Measurements from ENCODE around the gene OR9Q1.
"Not testable (repeated sequence)": the region's sequence is repeated elsewhere in the genome, so short reads cannot be mapped to it uniquely, and the experiment has no call there.

Gene OR9Q1

GRCh38 chr11:57999523-57999922 is 24.2 kb upstream of the OR9Q1 start:
- not testable (repeated sequence) for H3K27me3 ChIP-seq (ENCODE audit: control insufficient read depth in 2 of 2, insufficient read depth in 2 of 2, low read length in 2 of 2); H3K27ac ChIP-seq (ENCODE audit: low read depth in 2 of 2, low read length in 2 of 2); H3K36me3 ChIP-seq (ENCODE audit: control insufficient read depth in 2 of 2, insufficient read depth in 2 of 2, low read length in 2 of 2); H3K9me3 ChIP-seq (ENCODE audit: control insufficient read depth in 2 of 2, low read length in 2 of 2); H3K9ac ChIP-seq (ENCODE audit: low read depth in 1 of 2, low read length in 2 of 2); H3K4me3 ChIP-seq (ENCODE audit: low read length in 2 of 2); H3K4me1 ChIP-seq (ENCODE audit: control insufficient read depth in 2 of 2, insufficient read depth in 2 of 2, low read length in 2 of 2)

GRCh38 chr11:58000021-58000420 is 23.7 kb upstream of the OR9Q1 start:
- not testable (repeated sequence) for H3K9ac ChIP-seq (ENCODE audit: low read depth in 1 of 2, low read length in 2 of 2); H3K36me3 ChIP-seq (ENCODE audit: control insufficient read depth in 2 of 2, insufficient read depth in 2 of 2, low read length in 2 of 2); H3K9me3 ChIP-seq (ENCODE audit: control insufficient read depth in 2 of 2, low read length in 2 of 2); H3K4me1 ChIP-seq (ENCODE audit: control insufficient read depth in 2 of 2, insufficient read depth in 2 of 2, low read length in 2 of 2); H3K4me3 ChIP-seq (ENCODE audit: low read length in 2 of 2); H3K27me3 ChIP-seq (ENCODE audit: control insufficient read depth in 2 of 2, insufficient read depth in 2 of 2, low read length in 2 of 2); H3K27ac ChIP-seq (ENCODE audit: low read depth in 2 of 2, low read length in 2 of 2)

GRCh38 chr11:58000699-58001098 is 23.0 kb upstream of the OR9Q1 start:
- H3K4me3 ChIP-seq (ENCODE audit: low read length in 2 of 2): no peak overlapping the region
- no peaks in the 10 kb centered on the region for H3K36me3 ChIP-seq (ENCODE audit: control insufficient read depth in 2 of 2, insufficient read depth in 2 of 2, low read length in 2 of 2)
- no peak overlapping the region for H3K9ac ChIP-seq (ENCODE audit: low read depth in 1 of 2, low read length in 2 of 2)
- H3K9me3 ChIP-seq (ENCODE audit: control insufficient read depth in 2 of 2, low read length in 2 of 2): no peaks in the 10 kb centered on the region
- H3K4me1 ChIP-seq (ENCODE audit: control insufficient read depth in 2 of 2, insufficient read depth in 2 of 2, low read length in 2 of 2): no peaks in the 10 kb centered on the region
- H3K27me3 ChIP-seq (ENCODE audit: control insufficient read depth in 2 of 2, insufficient read depth in 2 of 2, low read length in 2 of 2): no peaks in the 10 kb centered on the region
- no peak overlapping the region for H3K27ac ChIP-seq (ENCODE audit: low read depth in 2 of 2, low read length in 2 of 2)

GRCh38 chr11:58003036-58003435 is 20.6 kb upstream of the OR9Q1 start:
- H3K27ac ChIP-seq (ENCODE audit: low read depth in 2 of 2, low read length in 2 of 2): no peak overlapping the region
- no peaks in the 10 kb centered on the region for H3K27me3 ChIP-seq (ENCODE audit: control insufficient read depth in 2 of 2, insufficient read depth in 2 of 2, low read length in 2 of 2)
- H3K4me3 ChIP-seq (ENCODE audit: low read length in 2 of 2): no peak overlapping the region
- H3K9me3 ChIP-seq (ENCODE audit: control insufficient read depth in 2 of 2, low read length in 2 of 2): no peaks in the 10 kb centered on the region
- H3K9ac ChIP-seq (ENCODE audit: low read depth in 1 of 2, low read length in 2 of 2): no peak overlapping the region
- no peaks in the 10 kb centered on the region for H3K4me1 ChIP-seq (ENCODE audit: control insufficient read depth in 2 of 2, insufficient read depth in 2 of 2, low read length in 2 of 2)
- no peaks in the 10 kb centered on the region for H3K36me3 ChIP-seq (ENCODE audit: control insufficient read depth in 2 of 2, insufficient read depth in 2 of 2, low read length in 2 of 2)

- no peaks in the 10 kb centered on the region for H3K4me1 ChIP-seq (ENCODE audit: control insufficient read depth in 2 of 2, insufficient read depth in 2 of 2, low read length in 2 of 2)
- H3K9me3 ChIP-seq (ENCODE audit: control insufficient read depth in 2 of 2, low read length in 2 of 2): no peaks in the 10 kb centered on the region
- no peak overlapping the region for H3K27ac ChIP-seq (ENCODE audit: low read depth in 2 of 2, low read length in 2 of 2)
- H3K4me3 ChIP-seq (ENCODE audit: low read length in 2 of 2): no peak overlapping the region
- no peaks in the 10 kb centered on the region for H3K27me3 ChIP-seq (ENCODE audit: control insufficient read depth in 2 of 2, insufficient read depth in 2 of 2, low read length in 2 of 2)
- H3K36me3 ChIP-seq (ENCODE audit: control insufficient read depth in 2 of 2, insufficient read depth in 2 of 2, low read length in 2 of 2): no peaks in the 10 kb centered on the region
- H3K9ac ChIP-seq (ENCODE audit: low read depth in 1 of 2, low read length in 2 of 2): no peak overlapping the region
Measured at GRCh38 chr11:58003591-58003990, 20.1 kb upstream of the OR9Q1 start.

- Histone ChIP-seq H3K4me3 (ENCODE audit: low read length in 2 of 2) (no peak overlapping the region), H3K4me1 (ENCODE audit: control insufficient read depth in 2 of 2, insufficient read depth in 2 of 2, low read length in 2 of 2) (no peaks in the 10 kb centered on the region), H3K27me3 (ENCODE audit: control insufficient read depth in 2 of 2, insufficient read depth in 2 of 2, low read length in 2 of 2) (no peaks in the 10 kb centered on the region), H3K36me3 (ENCODE audit: control insufficient read depth in 2 of 2, insufficient read depth in 2 of 2, low read length in 2 of 2) (no peaks in the 10 kb centered on the region), H3K9me3 (ENCODE audit: control insufficient read depth in 2 of 2, low read length in 2 of 2) (no peaks in the 10 kb centered on the region), H3K9ac (ENCODE audit: low read depth in 1 of 2, low read length in 2 of 2) (no peak overlapping the region), H3K27ac (ENCODE audit: low read depth in 2 of 2, low read length in 2 of 2) (no peak overlapping the region)
Measured at GRCh38 chr11:58004664-58005063, 19.0 kb upstream of the OR9Q1 start.

GRCh38 chr11:58006940-58007339 is 16.7 kb upstream of the OR9Q1 start:
- Histone ChIP-seq H3K27ac (ENCODE audit: low read depth in 2 of 2, low read length in 2 of 2) (no peak overlapping the region), H3K36me3 (ENCODE audit: control insufficient read depth in 2 of 2, insufficient read depth in 2 of 2, low read length in 2 of 2) (no peaks in the 10 kb centered on the region)

GRCh38 chr11:58011771-58012170 is 11.9 kb upstream of the OR9Q1 start:
- H3K9me3 ChIP-seq (ENCODE audit: control insufficient read depth in 2 of 2, low read length in 2 of 2): no peaks in the 10 kb centered on the region
- H3K27me3 ChIP-seq (ENCODE audit: control insufficient read depth in 2 of 2, insufficient read depth in 2 of 2, low read length in 2 of 2): no peaks in the 10 kb centered on the region
- no peaks in the 10 kb centered on the region for H3K4me1 ChIP-seq (ENCODE audit: control insufficient read depth in 2 of 2, insufficient read depth in 2 of 2, low read length in 2 of 2)
- H3K4me3 ChIP-seq (ENCODE audit: low read length in 2 of 2): no peak overlapping the region
- H3K9ac ChIP-seq (ENCODE audit: low read depth in 1 of 2, low read length in 2 of 2): no peak overlapping the region
- no peaks in the 10 kb centered on the region for H3K36me3 ChIP-seq (ENCODE audit: control insufficient read depth in 2 of 2, insufficient read depth in 2 of 2, low read length in 2 of 2)
- H3K27ac ChIP-seq (ENCODE audit: low read depth in 2 of 2, low read length in 2 of 2): no peak overlapping the region

More at GRCh38 chr11:58006940-58007339, 16.7 kb upstream of the OR9Q1 start:
- Histone ChIP-seq H3K9ac (ENCODE audit: low read depth in 1 of 2, low read length in 2 of 2) (no peak overlapping the region), H3K4me3 (ENCODE audit: low read length in 2 of 2) (no peak overlapping the region), H3K4me1 (ENCODE audit: control insufficient read depth in 2 of 2, insufficient read depth in 2 of 2, low read length in 2 of 2) (no peaks in the 10 kb centered on the region), H3K9me3 (ENCODE audit: control insufficient read depth in 2 of 2, low read length in 2 of 2) (no peaks in the 10 kb centered on the region), H3K27me3 (ENCODE audit: control insufficient read depth in 2 of 2, insufficient read depth in 2 of 2, low read length in 2 of 2) (no peaks in the 10 kb centered on the region)

GRCh38 chr11:58024601-58025091 is 965 bp downstream of the OR9Q1 start:
- Histone ChIP-seq H3K9me3 (ENCODE audit: control insufficient read depth in 2 of 2, low read length in 2 of 2) (no peaks in the 10 kb centered on the region), H3K4me1 (ENCODE audit: control insufficient read depth in 2 of 2, insufficient read depth in 2 of 2, low read length in 2 of 2) (peaks cover 6 to 9% of the 10 kb centered on the region in 2 donors), H3K36me3 (ENCODE audit: control insufficient read depth in 2 of 2, insufficient read depth in 2 of 2, low read length in 2 of 2) (no peaks in the 10 kb centered on the region), H3K4me3 (ENCODE audit: low read length in 2 of 2) (no peak overlapping the region), H3K9ac (ENCODE audit: low read depth in 1 of 2, low read length in 2 of 2) (peak overlapping the region in 1 of 2 donors; percentile 8), H3K27me3 (ENCODE audit: control insufficient read depth in 2 of 2, insufficient read depth in 2 of 2, low read length in 2 of 2) (no peaks in the 10 kb centered on the region), H3K27ac (ENCODE audit: low read depth in 2 of 2, low read length in 2 of 2) (peak overlapping the region; percentile 17 to 52)

- H3K27me3 ChIP-seq (ENCODE audit: control insufficient read depth in 2 of 2, insufficient read depth in 2 of 2, low read length in 2 of 2): no peaks in the 10 kb centered on the region
- H3K4me3 ChIP-seq (ENCODE audit: low read length in 2 of 2): no peak overlapping the region
- H3K9ac ChIP-seq (ENCODE audit: low read depth in 1 of 2, low read length in 2 of 2): no peak overlapping the region
- H3K9me3 ChIP-seq (ENCODE audit: control insufficient read depth in 2 of 2, low read length in 2 of 2): no peaks in the 10 kb centered on the region
- peaks cover 6 to 9% of the 10 kb centered on the region in 2 donors for H3K4me1 ChIP-seq (ENCODE audit: control insufficient read depth in 2 of 2, insufficient read depth in 2 of 2, low read length in 2 of 2)
- H3K36me3 ChIP-seq (ENCODE audit: control insufficient read depth in 2 of 2, insufficient read depth in 2 of 2, low read length in 2 of 2): no peaks in the 10 kb centered on the region
- no peak overlapping the region for H3K27ac ChIP-seq (ENCODE audit: low read depth in 2 of 2, low read length in 2 of 2)
Measured at GRCh38 chr11:58027341-58027740, 3.7 kb downstream of the OR9Q1 start.
